Measurements from ENCODE around the gene FOXP1.

FOXP1 gene

DNA sequence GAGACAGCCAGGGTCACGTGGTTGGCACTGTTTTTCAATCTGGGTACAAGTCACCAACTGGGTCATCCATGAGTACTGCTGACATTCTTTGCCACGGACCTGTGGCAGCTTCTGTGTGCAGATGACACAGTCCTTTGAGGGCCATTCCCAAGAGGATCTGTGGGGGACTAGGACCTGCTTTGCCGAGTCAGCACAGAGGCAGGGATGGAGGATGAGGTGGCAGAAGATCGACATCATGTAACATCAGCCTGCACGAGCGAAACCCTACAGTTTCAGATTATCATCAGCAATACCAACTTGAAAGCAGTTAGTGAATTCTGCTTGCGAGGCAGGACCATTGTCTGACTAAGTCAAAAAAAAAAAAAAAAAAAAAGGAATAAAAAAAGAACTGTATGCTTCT, 227.7 kb downstream of the FOXP1 start:
- TF ChIP-seq ZNF274 (IDR thresholded peaks at IDR 0.05; ENCODE audit: low read depth, low read length) = no peak
- H3K4me3 ChIP-seq (ENCODE audit: low read length) = no peak overlapping the region

DNA sequence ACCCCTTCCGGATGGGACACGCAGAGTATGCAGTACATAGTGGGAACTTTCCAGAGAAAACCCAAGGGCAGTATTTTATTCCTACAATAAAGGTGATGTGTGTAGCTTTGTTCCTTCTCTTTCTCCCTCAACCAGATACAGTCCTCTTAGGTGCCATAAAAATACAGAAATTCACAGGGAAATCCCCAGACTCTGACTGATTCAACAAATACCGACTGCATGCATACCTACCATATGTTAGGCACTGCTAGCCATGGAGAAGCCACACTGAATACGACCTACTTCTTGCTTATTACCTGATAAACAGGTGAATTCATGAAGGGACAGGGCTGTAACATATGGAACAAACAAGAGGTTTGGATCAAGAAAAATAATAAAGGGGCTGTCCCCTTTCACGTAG, 228.5 kb downstream of the FOXP1 start:
- H3K4me3 ChIP-seq (ENCODE audit: low read length) = no peak overlapping the region
- TF ChIP-seq ZNF274 (IDR thresholded peaks at IDR 0.05; ENCODE audit: low read depth, low read length) = no peak

DNA sequence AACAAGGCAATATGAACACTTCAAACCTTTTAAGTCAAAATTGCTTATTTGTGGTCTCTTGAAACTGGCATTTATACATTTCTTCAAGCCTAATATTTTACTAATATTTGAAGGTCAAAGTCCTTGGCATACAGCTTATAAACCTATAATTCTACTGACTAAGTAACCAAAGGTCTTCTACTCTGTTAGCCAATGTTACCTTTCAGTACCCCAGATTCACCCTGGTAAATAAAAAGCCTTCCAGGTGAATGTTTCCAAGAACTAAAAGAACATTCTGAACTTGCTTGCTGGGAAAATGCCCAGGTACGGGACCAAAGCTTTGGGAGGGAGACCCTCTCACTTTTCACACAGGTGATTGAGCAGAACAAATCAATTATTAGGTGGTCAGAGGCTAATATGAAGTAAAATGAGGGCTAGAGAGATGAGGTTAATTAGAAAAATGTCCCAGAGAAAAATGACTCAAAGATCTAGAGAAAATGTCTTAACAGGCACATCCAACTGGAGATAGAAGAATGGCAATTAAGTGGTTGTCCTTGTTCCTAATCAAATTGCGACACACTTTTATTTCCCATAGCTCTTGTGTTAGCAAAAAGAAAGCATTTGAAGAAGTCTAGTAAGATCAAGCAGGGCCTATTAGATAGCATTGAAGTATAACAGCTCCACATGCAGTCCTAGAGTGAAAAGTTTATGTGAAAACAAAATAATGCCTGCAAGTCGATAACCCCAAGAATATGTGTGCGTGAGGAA, 232.0 kb downstream of the FOXP1 start:
- no peak for TF ChIP-seq ZNF274 (IDR thresholded peaks at IDR 0.05; ENCODE audit: low read depth, low read length)
- H3K4me3 ChIP-seq (ENCODE audit: low read length) = no peak overlapping the region

DNA sequence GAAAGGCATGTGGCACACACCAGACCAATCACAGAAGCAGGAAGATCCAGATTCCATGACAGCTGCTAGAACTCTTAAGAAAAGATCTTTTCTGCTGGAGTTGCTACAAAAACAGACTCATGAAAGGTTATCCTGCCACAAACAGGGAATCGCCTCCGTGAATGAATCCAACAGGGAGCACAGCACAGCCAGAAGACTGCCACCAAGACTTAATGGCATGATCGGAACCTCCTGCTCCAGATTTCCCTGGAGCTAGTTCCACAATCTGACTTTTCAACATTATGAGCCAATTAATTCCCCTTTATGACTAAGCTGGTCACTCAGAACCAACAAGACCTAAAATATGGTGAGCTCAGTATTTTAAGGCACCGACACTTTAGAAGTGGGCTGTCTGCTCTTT, 232.5 kb downstream of the FOXP1 start:
- H3K4me3 ChIP-seq (ENCODE audit: low read length) = no peak overlapping the region
- no peak for TF ChIP-seq ZNF274 (IDR thresholded peaks at IDR 0.05; ENCODE audit: low read depth, low read length)

DNA sequence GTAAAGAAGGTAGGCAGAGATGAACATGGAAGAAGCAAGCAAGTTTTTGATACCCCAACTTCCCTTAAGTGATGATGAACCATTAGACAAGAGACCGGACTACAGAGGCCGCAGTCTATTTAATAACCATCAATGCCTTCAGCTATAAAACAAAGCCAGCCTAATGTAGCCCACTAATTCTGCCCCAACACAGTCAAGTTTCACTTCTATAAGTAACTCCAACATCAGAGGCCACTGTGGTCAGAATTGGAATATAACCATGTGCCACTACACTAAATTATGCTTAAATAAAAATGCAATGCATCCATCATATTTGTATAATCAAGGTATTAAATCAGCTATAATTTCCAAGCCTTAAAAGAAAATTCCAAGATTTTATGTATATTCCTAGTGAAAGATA, 234.7 kb downstream of the FOXP1 start:
- H3K4me3 ChIP-seq (ENCODE audit: low read length) = no peak overlapping the region

DNA sequence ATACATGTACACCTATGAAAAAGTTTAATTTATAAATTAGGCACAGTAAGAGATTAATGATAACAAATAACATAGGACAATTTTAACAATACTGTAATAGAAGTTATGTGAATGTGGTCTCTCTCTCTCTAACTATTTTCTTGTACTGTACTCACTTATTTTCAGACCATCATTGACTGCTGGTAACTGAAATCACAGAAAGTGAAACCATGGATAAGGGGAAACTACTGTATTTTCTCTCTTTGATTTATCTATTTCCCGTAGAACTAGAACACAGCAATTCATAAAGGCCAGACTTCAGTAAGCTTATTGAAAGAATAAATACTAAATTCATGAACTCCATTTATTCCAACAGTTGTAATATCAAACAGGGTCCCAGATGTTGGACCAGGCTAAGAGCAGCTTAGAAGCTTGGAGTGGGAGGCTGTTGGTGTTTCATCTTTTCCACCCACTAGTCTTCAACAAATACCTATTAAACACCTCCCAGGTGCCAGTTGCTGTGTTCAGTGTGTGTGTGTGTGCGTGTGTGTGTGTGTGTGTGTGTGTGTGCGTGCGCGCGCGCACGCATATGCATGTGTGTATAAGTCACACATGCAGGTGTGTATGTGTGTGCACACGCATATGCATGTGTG, 235.4 kb downstream of the FOXP1 start:
- H3K4me3 ChIP-seq (ENCODE audit: low read length) = no peak overlapping the region
- no peak for TF ChIP-seq ZNF274 (IDR thresholded peaks at IDR 0.05; ENCODE audit: low read depth, low read length)

More for the DNA sequence above, 234.7 kb downstream of the FOXP1 start:
- no peak for TF ChIP-seq ZNF274 (IDR thresholded peaks at IDR 0.05; ENCODE audit: low read depth, low read length)

DNA sequence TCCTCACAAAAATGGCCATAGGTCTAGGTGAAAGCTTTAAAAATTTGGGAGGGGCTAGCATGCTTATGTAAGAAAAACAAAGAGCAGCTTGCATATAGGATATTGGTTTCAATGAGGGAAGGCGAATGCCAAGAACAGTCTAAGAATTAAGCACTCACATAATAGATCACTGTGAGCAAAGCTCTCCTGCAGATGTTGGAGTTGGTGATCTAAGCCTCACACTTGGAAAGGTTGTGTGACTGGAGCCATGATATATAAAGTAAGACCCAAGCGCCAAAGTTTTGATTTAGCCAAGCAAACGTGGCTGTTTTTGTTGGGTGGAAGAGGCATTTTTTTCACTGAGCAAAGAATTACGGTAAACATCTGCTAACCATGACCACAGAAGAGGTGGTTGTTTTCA, 237.5 kb downstream of the FOXP1 start:
- TF ChIP-seq ZNF274 (IDR thresholded peaks at IDR 0.05; ENCODE audit: low read depth, low read length) = no peak

DNA sequence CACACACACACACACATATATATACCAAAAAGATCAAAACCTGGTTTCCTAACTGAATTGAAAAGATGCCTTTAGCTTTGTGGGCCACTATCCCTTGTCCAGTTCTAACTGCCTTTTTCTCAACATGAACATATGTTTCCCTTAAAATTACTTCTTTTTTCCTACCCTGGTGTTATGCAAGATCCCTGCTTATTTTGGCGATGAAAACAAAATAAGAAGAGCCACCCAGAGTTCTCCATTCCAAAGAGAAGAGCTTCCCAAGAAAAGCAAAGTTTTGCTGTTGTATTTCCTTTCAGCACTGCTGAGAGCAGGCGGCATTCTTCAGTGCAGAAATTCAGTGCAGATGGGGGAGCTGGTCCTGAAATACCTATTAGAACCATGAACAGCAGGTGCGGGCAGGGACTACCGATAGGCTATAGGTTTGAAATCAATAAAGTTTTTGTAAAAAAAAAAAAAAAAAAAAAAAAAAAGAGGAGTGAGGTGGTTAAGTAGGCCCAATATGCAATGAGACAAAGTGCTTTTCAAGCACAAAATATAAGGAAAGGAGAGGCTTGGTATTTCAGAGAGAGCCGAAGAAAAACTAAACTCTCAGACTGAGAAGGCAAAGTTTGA, 238.0 kb downstream of the FOXP1 start:
- no peak for TF ChIP-seq ZNF274 (IDR thresholded peaks at IDR 0.05; ENCODE audit: low read depth, low read length)
- H3K4me3 ChIP-seq (ENCODE audit: low read length) = no peak overlapping the region

More for the DNA sequence above, 237.5 kb downstream of the FOXP1 start:
- H3K4me3 ChIP-seq (ENCODE audit: low read length) = no peak overlapping the region

DNA sequence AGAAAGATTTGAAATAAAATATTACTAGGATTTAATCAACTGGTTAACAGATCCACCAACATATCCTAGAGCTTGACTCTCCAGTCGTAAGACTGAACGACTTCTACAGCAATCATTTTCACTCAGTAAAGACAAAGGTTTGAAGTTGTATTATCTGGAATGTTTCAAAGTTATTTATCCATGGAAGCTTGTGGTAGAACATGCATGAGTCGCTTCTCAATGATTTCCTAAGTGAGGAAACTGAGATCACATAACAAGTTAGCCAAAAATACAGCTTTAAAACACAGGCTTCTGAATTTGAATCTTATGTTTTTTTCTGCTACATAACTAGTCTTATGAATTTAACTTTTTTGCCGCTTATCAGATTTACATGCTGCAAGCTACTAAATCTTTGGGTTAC, 241.8 kb downstream of the FOXP1 start:
- no peak for TF ChIP-seq ZNF274 (IDR thresholded peaks at IDR 0.05; ENCODE audit: low read depth, low read length)
- H3K4me3 ChIP-seq (ENCODE audit: low read length) = no peak overlapping the region

DNA sequence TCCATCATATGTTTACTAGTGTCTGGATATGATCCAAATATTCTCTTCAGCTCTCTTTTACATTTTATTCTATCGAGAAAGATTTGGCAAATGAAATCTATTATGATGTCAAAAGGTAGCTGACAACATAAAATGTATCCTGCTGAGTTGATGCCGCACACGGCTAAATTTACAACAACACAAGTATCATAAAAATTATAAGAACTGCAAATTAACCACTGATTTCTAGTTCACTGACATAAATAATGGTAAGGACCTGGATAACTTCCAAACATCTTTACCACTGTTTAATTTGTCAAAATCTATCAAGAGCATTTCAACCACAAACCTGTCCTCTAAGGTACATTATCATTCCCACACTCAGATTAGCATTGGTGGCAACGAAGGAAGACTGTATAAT, 244.5 kb downstream of the FOXP1 start:
- no peak overlapping the region for H3K4me3 ChIP-seq (ENCODE audit: low read length)
- TF ChIP-seq ZNF274 (IDR thresholded peaks at IDR 0.05; ENCODE audit: low read depth, low read length) = no peak

DNA sequence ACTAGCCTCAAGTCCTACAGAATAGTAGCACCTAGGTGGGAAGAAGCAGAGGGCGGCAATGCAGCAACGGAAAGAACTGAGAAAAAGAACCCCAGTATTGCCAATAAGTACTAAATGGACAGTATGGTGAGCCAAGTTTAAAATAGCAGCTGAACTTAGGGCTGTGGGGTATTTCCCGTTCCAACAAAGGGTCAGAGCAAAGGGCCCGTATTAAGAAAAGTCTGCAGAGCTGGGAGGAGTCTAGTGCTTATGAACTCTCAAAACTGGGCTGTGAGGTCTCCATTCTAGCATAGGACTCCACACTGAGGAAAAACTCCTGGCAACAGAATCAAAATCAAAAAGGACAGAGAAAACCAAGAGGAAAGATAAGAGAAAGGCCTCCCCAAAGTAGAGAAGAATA, 250.7 kb downstream of the FOXP1 start:
- H3K4me3 ChIP-seq (ENCODE audit: low read length) = no peak overlapping the region
- TF ChIP-seq ZNF274 (IDR thresholded peaks at IDR 0.05; ENCODE audit: low read depth, low read length) = no peak

DNA sequence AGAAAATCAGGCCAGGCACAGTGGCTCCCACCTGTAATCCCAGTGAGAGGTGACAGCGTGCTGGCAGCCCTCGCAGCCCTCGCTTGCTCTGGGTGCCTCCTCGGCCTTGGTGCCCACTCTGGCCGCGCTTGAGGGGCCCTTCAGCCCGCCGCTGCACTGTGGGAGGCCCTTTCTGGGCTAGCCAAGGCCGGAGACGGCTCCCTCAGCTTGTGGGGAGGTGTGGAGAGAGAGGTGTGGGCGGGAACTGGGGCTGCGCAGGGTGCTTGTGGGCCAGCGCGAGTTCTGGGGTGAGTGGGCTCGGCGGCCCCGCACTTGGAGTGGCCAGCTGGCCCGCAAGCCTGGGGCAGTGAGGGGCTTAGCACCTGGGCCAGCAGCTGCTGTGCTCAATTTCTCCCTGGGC, 252.6 kb downstream of the FOXP1 start:
- TF ChIP-seq ZNF274 (IDR thresholded peaks at IDR 0.05; ENCODE audit: low read depth, low read length) = no peak
- H3K4me3 ChIP-seq (ENCODE audit: low read length) = no peak overlapping the region

DNA sequence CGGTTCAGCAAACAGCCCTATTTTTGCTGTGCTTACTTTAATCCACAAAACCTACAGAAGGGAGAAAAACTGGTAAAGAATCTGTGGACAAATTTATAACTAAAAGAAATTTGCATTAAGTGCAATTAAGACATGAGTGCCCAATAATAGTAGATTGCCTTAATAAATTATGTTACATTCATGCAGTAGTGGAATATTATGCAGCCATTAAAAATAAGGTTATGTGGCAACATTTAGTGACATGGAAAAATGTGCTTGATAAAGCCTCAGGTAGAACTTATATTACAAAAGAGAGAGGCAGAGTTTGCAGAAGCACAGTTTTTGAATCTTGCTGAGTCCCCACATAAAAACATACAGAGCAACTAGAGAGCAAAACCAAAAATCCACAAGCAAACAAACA, 253.0 kb downstream of the FOXP1 start:
- H3K4me3 ChIP-seq (ENCODE audit: low read length) = no peak overlapping the region
- no peak for TF ChIP-seq ZNF274 (IDR thresholded peaks at IDR 0.05; ENCODE audit: low read depth, low read length)

DNA sequence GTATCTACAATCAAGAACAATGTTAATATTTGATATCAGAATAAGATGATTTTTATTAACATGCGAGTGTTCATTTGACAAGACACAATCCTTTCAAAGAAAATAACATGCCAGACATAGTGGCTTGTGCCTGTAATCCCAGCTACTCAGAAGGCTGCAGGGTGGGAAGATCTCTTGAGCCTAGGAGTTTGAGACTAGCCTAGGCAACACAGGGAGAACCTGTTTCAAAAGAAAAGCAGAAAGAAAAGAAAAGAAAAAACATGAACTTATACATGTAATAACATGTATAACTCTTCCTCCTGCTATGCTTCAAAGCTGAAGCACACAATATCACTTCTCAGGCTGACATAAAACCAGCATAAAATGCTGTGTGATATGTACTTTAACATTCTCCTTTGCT, 253.7 kb downstream of the FOXP1 start:
- TF ChIP-seq ZNF274 (IDR thresholded peaks at IDR 0.05; ENCODE audit: low read depth, low read length) = no peak
- H3K4me3 ChIP-seq (ENCODE audit: low read length) = no peak overlapping the region

DNA sequence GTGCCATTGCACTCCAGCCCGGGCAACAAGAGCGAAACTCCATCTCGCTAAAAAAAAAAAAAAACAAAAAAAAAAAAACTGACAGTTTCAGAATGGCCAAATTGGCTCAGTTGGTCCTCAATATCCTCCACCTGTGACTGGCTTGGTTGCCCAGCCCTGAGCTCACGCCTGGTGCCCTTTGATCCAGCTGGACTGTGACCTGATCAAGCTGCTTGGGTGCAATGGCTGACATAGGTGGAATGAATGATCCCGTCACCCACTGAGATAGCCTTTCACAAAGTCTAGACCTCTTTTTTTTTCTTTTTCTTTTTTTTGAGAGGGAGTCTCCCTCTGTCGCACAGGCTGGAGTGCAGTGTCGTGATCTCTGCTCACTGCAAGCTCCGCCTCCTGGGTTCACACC, 254.6 kb downstream of the FOXP1 start:
- H3K4me3 ChIP-seq (ENCODE audit: low read length) = no peak overlapping the region
- TF ChIP-seq ZNF274 (IDR thresholded peaks at IDR 0.05; ENCODE audit: low read depth, low read length) = no peak
